HepG2 (cell line): Measurements from ENCODE around the gene EIF5B. TPM values are rescaled to one million over a fixed set of nuclear protein-coding genes. Genes with fewer than 3 reads are reported as not detected.

Source experiments
- GATAD2A ChIP-seq: IDR thresholded peaks from 2 replicates; pipeline ENCODE4 v1.6.1; 2016
- HMGA1 ChIP-seq: sonication (generic); formaldehyde crosslinking; conservative IDR thresholded peaks from 2 replicates; pipeline ENCODE4 v1.4.0; 2020; ENCODE audit warnings: missing genetic modification reagents
- HOXA5 ChIP-seq: sonication (generic); formaldehyde crosslinking; IDR thresholded peaks from 2 replicates; pipeline ENCODE4 v1.4.0; 2020; ENCODE audit warnings: missing genetic modification reagents
- MEIS1 ChIP-seq: sonication (generic); formaldehyde crosslinking; IDR thresholded peaks from 2 replicates; pipeline ENCODE4 v1.9.0; 2021; ENCODE audit warnings: mild to moderate bottlenecking, missing genetic modification reagents, moderate library complexity, borderline replicate concordance
- SALL1 ChIP-seq: sonication (generic); formaldehyde crosslinking; IDR thresholded peaks from 2 replicates; pipeline ENCODE4 v1.8.0; 2022; ENCODE audit warnings: mild to moderate bottlenecking, missing genetic modification reagents
- polyA plus RNA-seq, 8 experiments: library from polyadenylated mRNA; depleted of rRNA in 3 of 8; stranded (reverse) in 7 of 8; unstranded in 1 of 8; fragments of >200 nt; fragmentation: Illumina TruSeq in 4 of 8; extraction: Trizol in 4 of 8; gene quantifications; 2 replicates each; pipeline versions ENCODE4 v1.2.1 to v1.2.3, GENCODE V29; 2011 to 2016; ENCODE audit warnings: low read depth in 4 of 8, missing spikeins in 1 of 8, mixed read lengths in 1 of 8; ENCODE audit not compliant: insufficient read depth in 1 of 8
- total RNA-seq, 5 experiments: library from RNA; depleted of rRNA; stranded (reverse); fragments of >200 nt; fragmentation: Illumina TruSeq; extraction: Trizol; gene quantifications; 2 replicates each; pipeline ENCODE4 v1.2.3, GENCODE V29; 2016; ENCODE audit warnings: low read depth in 1 of 5
- TF ChIP-seq, protein P1 (sequence below): sonication (generic); formaldehyde crosslinking; IDR thresholded peaks from 2 replicates; pipeline ENCODE4 v1.4.0; 2020; ENCODE audit warnings: missing genetic modification reagents
- TF ChIP-seq, protein P2 (sequence below): sonication (generic); formaldehyde crosslinking; IDR thresholded peaks from 2 replicates; pipeline ENCODE4 v1.5.1; 2020; ENCODE audit warnings: mild to moderate bottlenecking, moderate library complexity, missing genetic modification reagents
- TF ChIP-seq, protein P3 (sequence below), 2 experiments: fragments of 450-650 bp in 1 of 2; sonication (generic) in 1 of 2; formaldehyde crosslinking in 1 of 2; IDR thresholded peaks; 2 replicates each; pipeline versions ENCODE4 v1.6.1 to v1.8.0; 2016 to 2022; ENCODE audit warnings: antibody characterized with exemption in 1 of 2, mild to moderate bottlenecking in 1 of 2, missing genetic modification reagents in 1 of 2
- TF ChIP-seq, protein P4 (sequence below): sonication (generic); formaldehyde crosslinking; IDR thresholded peaks from 2 replicates; pipeline ENCODE4 v1.4.0; 2020; ENCODE audit warnings: missing genetic modification reagents

The EIF5B gene
- total and polyA plus RNA-seq, 2 of the 13 experiments (the other 11 are each of a cell fraction or from before 2014, with no cell fraction given) = 8.8 to 32.1 TPM

DNA sequence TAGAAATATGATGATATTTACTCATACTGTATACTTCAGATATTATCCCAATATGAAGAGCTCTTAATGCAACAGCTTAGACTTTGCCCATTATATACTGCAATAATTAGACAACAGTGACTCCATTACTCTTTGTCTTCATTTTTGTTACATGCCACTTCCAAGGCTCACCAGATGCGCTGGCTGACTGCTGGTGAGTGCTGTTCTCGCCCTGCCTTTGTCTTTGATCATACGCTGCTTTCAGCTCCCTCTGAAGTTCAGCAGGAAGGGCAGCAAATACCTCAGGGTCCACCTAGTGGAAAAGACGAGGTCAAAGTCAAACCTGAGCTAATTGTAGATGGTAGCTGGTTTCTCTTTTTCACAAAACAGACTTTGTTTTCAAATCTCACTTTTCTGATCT, 66.3 kb downstream of the EIF5B start (continued):
- TF ChIP-seq, protein P1, sequence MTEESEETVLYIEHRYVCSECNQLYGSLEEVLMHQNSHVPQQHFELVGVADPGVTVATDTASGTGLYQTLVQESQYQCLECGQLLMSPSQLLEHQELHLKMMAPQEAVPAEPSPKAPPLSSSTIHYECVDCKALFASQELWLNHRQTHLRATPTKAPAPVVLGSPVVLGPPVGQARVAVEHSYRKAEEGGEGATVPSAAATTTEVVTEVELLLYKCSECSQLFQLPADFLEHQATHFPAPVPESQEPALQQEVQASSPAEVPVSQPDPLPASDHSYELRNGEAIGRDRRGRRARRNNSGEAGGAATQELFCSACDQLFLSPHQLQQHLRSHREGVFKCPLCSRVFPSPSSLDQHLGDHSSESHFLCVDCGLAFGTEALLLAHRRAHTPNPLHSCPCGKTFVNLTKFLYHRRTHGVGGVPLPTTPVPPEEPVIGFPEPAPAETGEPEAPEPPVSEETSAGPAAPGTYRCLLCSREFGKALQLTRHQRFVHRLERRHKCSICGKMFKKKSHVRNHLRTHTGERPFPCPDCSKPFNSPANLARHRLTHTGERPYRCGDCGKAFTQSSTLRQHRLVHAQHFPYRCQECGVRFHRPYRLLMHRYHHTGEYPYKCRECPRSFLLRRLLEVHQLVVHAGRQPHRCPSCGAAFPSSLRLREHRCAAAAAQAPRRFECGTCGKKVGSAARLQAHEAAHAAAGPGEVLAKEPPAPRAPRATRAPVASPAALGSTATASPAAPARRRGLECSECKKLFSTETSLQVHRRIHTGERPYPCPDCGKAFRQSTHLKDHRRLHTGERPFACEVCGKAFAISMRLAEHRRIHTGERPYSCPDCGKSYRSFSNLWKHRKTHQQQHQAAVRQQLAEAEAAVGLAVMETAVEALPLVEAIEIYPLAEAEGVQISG (CRISPR knock-in tag) = peak; percentile 73
- TF ChIP-seq, protein P2, sequence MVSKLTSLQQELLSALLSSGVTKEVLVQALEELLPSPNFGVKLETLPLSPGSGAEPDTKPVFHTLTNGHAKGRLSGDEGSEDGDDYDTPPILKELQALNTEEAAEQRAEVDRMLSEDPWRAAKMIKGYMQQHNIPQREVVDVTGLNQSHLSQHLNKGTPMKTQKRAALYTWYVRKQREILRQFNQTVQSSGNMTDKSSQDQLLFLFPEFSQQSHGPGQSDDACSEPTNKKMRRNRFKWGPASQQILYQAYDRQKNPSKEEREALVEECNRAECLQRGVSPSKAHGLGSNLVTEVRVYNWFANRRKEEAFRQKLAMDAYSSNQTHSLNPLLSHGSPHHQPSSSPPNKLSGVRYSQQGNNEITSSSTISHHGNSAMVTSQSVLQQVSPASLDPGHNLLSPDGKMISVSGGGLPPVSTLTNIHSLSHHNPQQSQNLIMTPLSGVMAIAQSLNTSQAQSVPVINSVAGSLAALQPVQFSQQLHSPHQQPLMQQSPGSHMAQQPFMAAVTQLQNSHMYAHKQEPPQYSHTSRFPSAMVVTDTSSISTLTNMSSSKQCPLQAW (CRISPR knock-in tag) = peak; percentile 57; the same call in 1 of the 2 replicates
- no peak for TF ChIP-seq HOXA5 (CRISPR knock-in tag)
- TF ChIP-seq, protein P3, sequence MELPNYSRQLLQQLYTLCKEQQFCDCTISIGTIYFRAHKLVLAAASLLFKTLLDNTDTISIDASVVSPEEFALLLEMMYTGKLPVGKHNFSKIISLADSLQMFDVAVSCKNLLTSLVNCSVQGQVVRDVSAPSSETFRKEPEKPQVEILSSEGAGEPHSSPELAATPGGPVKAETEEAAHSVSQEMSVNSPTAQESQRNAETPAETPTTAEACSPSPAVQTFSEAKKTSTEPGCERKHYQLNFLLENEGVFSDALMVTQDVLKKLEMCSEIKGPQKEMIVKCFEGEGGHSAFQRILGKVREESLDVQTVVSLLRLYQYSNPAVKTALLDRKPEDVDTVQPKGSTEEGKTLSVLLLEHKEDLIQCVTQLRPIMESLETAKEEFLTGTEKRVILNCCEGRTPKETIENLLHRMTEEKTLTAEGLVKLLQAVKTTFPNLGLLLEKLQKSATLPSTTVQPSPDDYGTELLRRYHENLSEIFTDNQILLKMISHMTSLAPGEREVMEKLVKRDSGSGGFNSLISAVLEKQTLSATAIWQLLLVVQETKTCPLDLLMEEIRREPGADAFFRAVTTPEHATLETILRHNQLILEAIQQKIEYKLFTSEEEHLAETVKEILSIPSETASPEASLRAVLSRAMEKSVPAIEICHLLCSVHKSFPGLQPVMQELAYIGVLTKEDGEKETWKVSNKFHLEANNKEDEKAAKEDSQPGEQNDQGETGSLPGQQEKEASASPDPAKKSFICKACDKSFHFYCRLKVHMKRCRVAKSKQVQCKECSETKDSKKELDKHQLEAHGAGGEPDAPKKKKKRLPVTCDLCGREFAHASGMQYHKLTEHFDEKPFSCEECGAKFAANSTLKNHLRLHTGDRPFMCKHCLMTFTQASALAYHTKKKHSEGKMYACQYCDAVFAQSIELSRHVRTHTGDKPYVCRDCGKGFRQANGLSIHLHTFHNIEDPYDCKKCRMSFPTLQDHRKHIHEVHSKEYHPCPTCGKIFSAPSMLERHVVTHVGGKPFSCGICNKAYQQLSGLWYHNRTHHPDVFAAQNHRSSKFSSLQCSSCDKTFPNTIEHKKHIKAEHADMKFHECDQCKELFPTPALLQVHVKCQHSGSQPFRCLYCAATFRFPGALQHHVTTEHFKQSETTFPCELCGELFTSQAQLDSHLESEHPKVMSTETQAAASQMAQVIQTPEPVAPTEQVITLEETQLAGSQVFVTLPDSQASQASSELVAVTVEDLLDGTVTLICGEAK (IDR thresholded peaks at IDR 0.05) = no peak
- TF ChIP-seq, protein P3 (CRISPR knock-in tag; IDR thresholded peaks at IDR 0.05) = no peak
- TF ChIP-seq, protein P4, sequence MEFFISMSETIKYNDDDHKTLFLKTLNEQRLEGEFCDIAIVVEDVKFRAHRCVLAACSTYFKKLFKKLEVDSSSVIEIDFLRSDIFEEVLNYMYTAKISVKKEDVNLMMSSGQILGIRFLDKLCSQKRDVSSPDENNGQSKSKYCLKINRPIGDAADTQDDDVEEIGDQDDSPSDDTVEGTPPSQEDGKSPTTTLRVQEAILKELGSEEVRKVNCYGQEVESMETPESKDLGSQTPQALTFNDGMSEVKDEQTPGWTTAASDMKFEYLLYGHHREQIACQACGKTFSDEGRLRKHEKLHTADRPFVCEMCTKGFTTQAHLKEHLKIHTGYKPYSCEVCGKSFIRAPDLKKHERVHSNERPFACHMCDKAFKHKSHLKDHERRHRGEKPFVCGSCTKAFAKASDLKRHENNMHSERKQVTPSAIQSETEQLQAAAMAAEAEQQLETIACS (CRISPR knock-in tag) = no peak
- TF ChIP-seq GATAD2A = 0 out of 2 replicates have a peak, but pooled peaks have one; percentile 49
- no peak for TF ChIP-seq HMGA1 (CRISPR knock-in tag)
- TF ChIP-seq MEIS1 (CRISPR knock-in tag) = peak; percentile 22; the same call in 1 of the 2 replicates
- TF ChIP-seq SALL1 (CRISPR knock-in tag) = peak; percentile 67
